ENCODE measurements around the gene RBM46. TPM values are rescaled to one million over a fixed set of nuclear protein-coding genes. Genes with fewer than 3 reads are reported as not detected.
"Not testable (repeated sequence)": the region's sequence is repeated elsewhere in the genome, so short reads cannot be mapped to it uniquely, and the experiment has no call there.

RBM46 gene
- total RNA-seq, 2 donors from 2014 or later, result not detected

GRCh38 chr4:154854362-154854761 is 73.3 kb downstream of the RBM46 start:
- Histone ChIP-seq H3K4me3 (no peak overlapping the region), H3K9me3 (no peaks in the 10 kb centered on the region), H3K36me3 (replicated peaks in 1 of 2; ENCODE audit: insufficient read depth in 1 of 2, low read depth in 2 of 2) (no peaks in the 10 kb centered on the region), H3K27me3 (no peaks in the 10 kb centered on the region), H3K4me1 (no peaks in the 10 kb centered on the region), H3K27ac (no peak overlapping the region)
- WGBS, 2 donors, result 40 to 41% methylated on average over 2 of the region's 2 CpGs
- TF ChIP-seq POLR2A (IDR thresholded peaks at IDR 0.05) (no peak), CTCF (IDR thresholded peaks at IDR 0.05) (peak in 2 of 7 experiments; percentile 11 to 21)
- no peak for DNase-seq
- intact Hi-C loops (cut with DNase I), result no loop called here
- no peak for ATAC-seq

DNA sequence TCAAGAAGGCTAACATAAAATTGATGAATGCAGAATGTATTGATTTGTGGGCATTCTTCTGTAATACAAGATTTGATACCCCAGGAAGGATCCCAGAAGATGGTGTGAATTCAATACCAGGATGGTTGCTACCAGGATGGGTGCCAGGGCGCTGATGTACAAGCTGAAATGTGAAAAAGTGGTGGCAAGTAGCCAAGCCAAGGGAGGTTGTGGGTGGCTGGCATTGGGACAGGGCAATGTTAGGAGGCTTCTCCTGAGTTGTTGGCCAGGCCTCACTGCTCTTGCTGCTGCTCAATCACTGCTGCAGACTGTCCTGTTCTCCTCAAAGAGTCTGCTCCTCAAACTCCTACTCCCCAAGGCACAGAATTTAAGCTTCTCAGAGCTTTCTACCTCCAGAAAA is 77.1 kb downstream of the RBM46 start:
- no peak overlapping the region for H3K4me3 ChIP-seq
- DNase-seq (peak in 1 of 4 donors; percentile 15), ATAC-seq (no peak)
- H3K27me3 ChIP-seq, result no peaks in the 10 kb centered on the region
- H3K27ac ChIP-seq, result no peak overlapping the region
- no peak for TF ChIP-seq POLR2A (IDR thresholded peaks at IDR 0.05)
- H3K4me1 ChIP-seq, result no peaks in the 10 kb centered on the region
- no peaks in the 10 kb centered on the region for H3K36me3 ChIP-seq (replicated peaks in 1 of 2; ENCODE audit: insufficient read depth in 1 of 2, low read depth in 2 of 2)
- peaks cover 0 to 8% (median 0%) of the 10 kb centered on the region in 3 donors for H3K9me3 ChIP-seq
- WGBS, 2 donors, result 56 to 82% methylated on average over 1 of the region's 1 CpG
- intact Hi-C loops (cut with DNase I), result no loop called here

DNA sequence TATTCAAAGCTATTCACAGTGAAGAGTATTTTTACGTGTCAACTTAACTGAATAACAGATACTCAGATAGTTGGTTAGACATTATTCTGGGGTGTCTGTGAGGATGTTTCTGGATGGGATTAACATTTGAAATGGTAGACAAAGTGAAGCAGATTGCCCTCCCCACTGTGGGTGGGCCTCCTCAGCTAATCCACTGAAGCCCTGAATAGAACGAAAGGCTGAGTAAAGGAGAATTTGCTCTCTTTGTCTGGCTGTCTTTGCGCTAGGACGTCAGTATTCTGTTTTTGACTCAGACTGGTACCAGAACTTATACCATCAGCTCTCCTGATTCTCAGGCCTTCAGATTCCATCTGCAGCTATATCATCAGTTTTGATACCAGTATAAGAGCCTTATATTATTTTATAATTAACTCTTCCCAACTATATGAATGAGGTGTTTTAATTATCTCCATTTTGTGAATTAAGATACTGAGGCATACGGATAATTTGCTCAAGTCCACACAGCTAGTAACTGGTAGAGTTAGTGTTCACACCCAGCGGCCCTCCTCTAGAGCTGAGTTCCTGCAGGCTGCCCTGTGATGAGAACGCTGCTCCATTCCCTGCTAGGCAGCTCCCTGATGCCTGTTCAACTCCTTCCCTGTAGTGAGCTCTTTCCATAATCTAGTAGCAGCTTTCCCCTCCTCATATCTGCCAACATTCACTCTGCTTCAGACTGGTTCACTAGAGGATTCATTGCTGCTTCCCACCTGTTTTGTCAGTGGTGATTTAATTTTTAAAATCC is 87.5 kb downstream of the RBM46 start:
- DNase-seq (no peak), ATAC-seq (no peak)
- H3K4me1 ChIP-seq, result no peaks in the 10 kb centered on the region
- H3K36me3 ChIP-seq (replicated peaks in 1 of 2; ENCODE audit: insufficient read depth in 1 of 2, low read depth in 2 of 2), result no peaks in the 10 kb centered on the region
- intact Hi-C loops (cut with DNase I), result no loop called here
- H3K27me3 ChIP-seq, result no peaks in the 10 kb centered on the region
- H3K27ac ChIP-seq, result no peak overlapping the region
- TF ChIP-seq CTCF (IDR thresholded peaks at IDR 0.05) (no peak), POLR2A (IDR thresholded peaks at IDR 0.05) (no peak)
- peaks cover 0 to 8% (median 0%) of the 10 kb centered on the region in 3 donors for H3K9me3 ChIP-seq
- WGBS, 2 donors, result 69 to 78% methylated on average over 7 of the region's 7 CpGs
- H3K4me3 ChIP-seq, result no peak overlapping the region

- Histone ChIP-seq H3K4me3 (no peak overlapping the region), H3K27me3 (no peaks in the 10 kb centered on the region), H3K27ac (no peak overlapping the region), H3K9me3 (peaks cover 0 to 8% (median 0%) of the 10 kb centered on the region in 3 donors), H3K4me1 (no peaks in the 10 kb centered on the region), H3K36me3 (replicated peaks in 1 of 2; ENCODE audit: insufficient read depth in 1 of 2, low read depth in 2 of 2) (no peaks in the 10 kb centered on the region)
- DNase-seq, result no peak
- no peak for ATAC-seq
- intact Hi-C loops (cut with DNase I), result no loop called here
- WGBS, 2 donors, result 55 to 58% methylated on average over 3 of the region's 3 CpGs
- TF ChIP-seq CTCF (IDR thresholded peaks at IDR 0.05) (no peak), POLR2A (IDR thresholded peaks at IDR 0.05) (no peak)
Measured at GRCh38 chr4:154869301-154869700, 88.2 kb downstream of the RBM46 start.

DNA sequence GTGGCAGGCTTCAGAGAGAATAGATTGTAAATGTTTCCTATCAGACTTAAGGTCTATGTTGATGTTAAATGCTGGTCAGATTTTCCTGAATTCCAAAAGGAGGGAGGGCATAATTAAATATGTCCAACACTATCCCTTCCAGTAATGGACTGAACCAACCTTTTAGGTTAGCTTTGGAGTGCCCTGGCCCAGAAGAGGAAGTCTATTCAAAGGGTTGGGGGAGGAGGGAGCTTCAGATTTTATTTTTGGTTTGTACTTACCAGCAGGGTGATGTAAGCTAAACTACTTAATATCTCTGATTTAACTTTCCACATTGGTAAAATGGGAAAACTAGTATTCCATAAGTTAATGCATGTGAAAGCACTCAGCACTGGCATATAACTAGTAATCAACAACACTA is 91.1 kb downstream of the RBM46 start:
- Histone ChIP-seq H3K36me3 (replicated peaks in 1 of 2; ENCODE audit: insufficient read depth in 1 of 2, low read depth in 2 of 2) (no peaks in the 10 kb centered on the region), H3K27ac (no peak overlapping the region)

DNA sequence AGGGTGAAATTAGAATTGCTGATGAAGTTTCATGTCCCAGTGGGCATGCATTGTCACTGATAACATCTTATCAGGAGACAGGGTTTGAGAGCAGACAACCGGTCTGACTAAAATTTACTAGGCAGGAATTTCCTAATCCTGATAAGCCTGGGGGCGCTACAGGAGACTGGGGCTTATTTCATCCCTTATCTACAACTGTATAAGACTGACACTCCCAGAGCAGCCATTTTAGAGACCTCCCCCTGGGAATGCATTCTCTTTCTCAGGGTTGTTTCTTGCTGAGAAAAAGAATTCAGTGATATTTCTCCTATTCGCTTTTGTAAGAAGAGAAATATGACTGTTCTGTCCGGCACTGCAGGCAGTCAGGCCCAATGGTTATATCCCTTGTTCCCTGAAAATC is 93.0 kb downstream of the RBM46 start:
- H3K27me3 ChIP-seq; H3K9me3 ChIP-seq; H3K4me3 ChIP-seq; ATAC-seq; intact Hi-C loops (cut with DNase I); DNase-seq; H3K27ac ChIP-seq; H3K4me1 ChIP-seq; H3K36me3 ChIP-seq (replicated peaks in 1 of 2; ENCODE audit: insufficient read depth in 1 of 2, low read depth in 2 of 2): not testable (repeated sequence)
- 71 to 75% methylated on average over 4 of the region's 4 CpGs for WGBS, 2 donors

More for the DNA sequence above, 91.1 kb downstream of the RBM46 start:
- H3K4me3 ChIP-seq, result no peak overlapping the region
- no peaks in the 10 kb centered on the region for H3K4me1 ChIP-seq
- ATAC-seq (no peak), DNase-seq (no peak)
- intact Hi-C loops (cut with DNase I), result no loop called here
- TF ChIP-seq CTCF (IDR thresholded peaks at IDR 0.05), result no peak
- no peak for TF ChIP-seq POLR2A (IDR thresholded peaks at IDR 0.05)
- H3K27me3 ChIP-seq, result no peaks in the 10 kb centered on the region
- H3K9me3 ChIP-seq, result peaks cover 0 to 8% (median 0%) of the 10 kb centered on the region in 3 donors

Data from body of pancreas (tissue), 4 donors.